HepG2 (cell line): ENCODE data around the gene DTX2. TPM values are rescaled to one million over a fixed set of nuclear protein-coding genes. Genes with fewer than 3 reads are reported as not detected.

Experiments used
- ARNT ChIP-seq: fragments of 450-650 bp; IDR thresholded peaks from 2 replicates; pipeline ENCODE4 v1.6.1; 2017
- BRD4 ChIP-seq: sonication (generic); formaldehyde crosslinking; IDR thresholded peaks from 2 replicates; pipeline ENCODE4 v1.4.0; 2020; ENCODE audit warnings: missing genetic modification reagents
- DNMT1 ChIP-seq: sonication (generic); formaldehyde crosslinking; IDR thresholded peaks from 2 replicates; pipeline ENCODE4 v1.5.1; 2020; ENCODE audit warnings: mild to moderate bottlenecking, missing genetic modification reagents
- EP300 ChIP-seq, 3 experiments: sonication (generic) in 1 of 3; formaldehyde crosslinking in 1 of 3; IDR thresholded peaks; 2 replicates each; pipeline versions ENCODE4 v1.5.1 to v1.6.1; 2011 to 2020; ENCODE audit warnings: low read depth in 2 of 3, low read length in 2 of 3, borderline replicate concordance in 1 of 3, improper control_type of control experiment in 1 of 3, mild to moderate bottlenecking in 1 of 3, missing genetic modification reagents in 1 of 3, moderate library complexity in 1 of 3
- ERF ChIP-seq: IDR thresholded peaks from 2 replicates; pipeline ENCODE4 v1.6.1; 2018; ENCODE audit warnings: missing biosample characterization, missing genetic modification reagents
- GTF3A ChIP-seq: sonication (generic); formaldehyde crosslinking; conservative IDR thresholded peaks from 2 replicates; pipeline ENCODE4 v1.4.0; 2020; ENCODE audit warnings: mild to moderate bottlenecking, missing genetic modification reagents
- HMGA1 ChIP-seq: sonication (generic); formaldehyde crosslinking; conservative IDR thresholded peaks from 2 replicates; pipeline ENCODE4 v1.4.0; 2020; ENCODE audit warnings: missing genetic modification reagents
- HNRNPL ChIP-seq: fragments of 200-400 bp; formaldehyde crosslinking; IDR thresholded peaks from 2 replicates; pipeline ENCODE4 v1.6.1; 2017; ENCODE audit warnings: mild to moderate bottlenecking, low read depth, low read length
- MEIS2 ChIP-seq: sonication (generic); formaldehyde crosslinking; IDR thresholded peaks from 2 replicates; pipeline ENCODE4 v1.9.0; 2021; ENCODE audit warnings: mild to moderate bottlenecking, missing genetic modification reagents
- RARA ChIP-seq: IDR thresholded peaks from 2 replicates; pipeline ENCODE4 v1.6.1; 2016; ENCODE audit warnings: missing genetic modification reagents, missing compliant biosample characterization
- SMAD9 ChIP-seq: sonication (generic); formaldehyde crosslinking; IDR thresholded peaks from 2 replicates; pipeline ENCODE4 v1.5.1; 2020; ENCODE audit warnings: mild to moderate bottlenecking, missing genetic modification reagents
- SNAI1 ChIP-seq: sonication (generic); formaldehyde crosslinking; IDR thresholded peaks from 2 replicates; pipeline ENCODE4 v1.5.0; 2020; ENCODE audit warnings: mild to moderate bottlenecking, missing genetic modification reagents, borderline replicate concordance
- SNRNP70 ChIP-seq: fragments of 200-400 bp; formaldehyde crosslinking; IDR thresholded peaks from 2 replicates; pipeline ENCODE4 v1.6.1; 2017; ENCODE audit warnings: mild to moderate bottlenecking, low read depth, low read length, moderate library complexity
- SP5 ChIP-seq: IDR thresholded peaks from 2 replicates; pipeline ENCODE4 v1.6.1; 2016; ENCODE audit warnings: low read depth, borderline replicate concordance
- SRSF9 ChIP-seq: fragments of 200-400 bp; formaldehyde crosslinking; IDR thresholded peaks from 2 replicates; pipeline ENCODE4 v1.6.1; 2018; ENCODE audit warnings: borderline replicate concordance, mild to moderate bottlenecking, low read depth, low read length; ENCODE audit not compliant: insufficient read depth, poor library complexity, severe bottlenecking
- THYN1 ChIP-seq: sonication (generic); formaldehyde crosslinking; IDR thresholded peaks from 2 replicates; pipeline ENCODE4 v1.8.1; 2023; ENCODE audit warnings: low read depth, mild to moderate bottlenecking, moderate library complexity, missing genetic modification reagents, borderline replicate concordance
- ZNF12 ChIP-seq: sonication (generic); formaldehyde crosslinking; IDR thresholded peaks from 2 replicates; pipeline ENCODE4 v1.5.0; 2020; ENCODE audit warnings: missing genetic modification reagents
- ZNF232 ChIP-seq: sonication (generic); formaldehyde crosslinking; IDR thresholded peaks from 2 replicates; pipeline ENCODE4 v1.4.0; 2020; ENCODE audit warnings: missing genetic modification reagents, borderline replicate concordance
- ZNF24 ChIP-seq: fragments of 450-650 bp; IDR thresholded peaks from 2 replicates; pipeline ENCODE4 v1.6.1; 2017; ENCODE audit warnings: antibody characterized with exemption, mild to moderate bottlenecking
- ZNF674 ChIP-seq: sonication (generic); formaldehyde crosslinking; IDR thresholded peaks from 2 replicates; pipeline ENCODE4 v1.5.0; 2020; ENCODE audit warnings: low read depth, mild to moderate bottlenecking, missing genetic modification reagents
- ZNF678 ChIP-seq: sonication (generic); formaldehyde crosslinking; IDR thresholded peaks from 2 replicates; pipeline ENCODE4 v1.4.0; 2020; ENCODE audit warnings: mild to moderate bottlenecking, missing genetic modification reagents
- ZNF788 ChIP-seq: sonication (generic); formaldehyde crosslinking; IDR thresholded peaks from 2 replicates; pipeline ENCODE4 v1.5.0; 2020; ENCODE audit warnings: mild to moderate bottlenecking, missing genetic modification reagents, borderline replicate concordance
- ZNF883 ChIP-seq: sonication (generic); formaldehyde crosslinking; IDR thresholded peaks from 2 replicates; pipeline ENCODE4 v1.5.1; 2020; ENCODE audit warnings: mild to moderate bottlenecking, missing genetic modification reagents; ENCODE audit errors: not compliant biosample characterization
- polyA plus RNA-seq, 8 experiments: library from polyadenylated mRNA; depleted of rRNA in 3 of 8; stranded (reverse) in 7 of 8; unstranded in 1 of 8; fragments of >200 nt; fragmentation: Illumina TruSeq in 4 of 8; extraction: Trizol in 4 of 8; gene quantifications; 2 replicates each; pipeline versions ENCODE4 v1.2.1 to v1.2.3, GENCODE V29; 2011 to 2016; ENCODE audit warnings: low read depth in 4 of 8, missing spikeins in 1 of 8, mixed read lengths in 1 of 8; ENCODE audit not compliant: insufficient read depth in 1 of 8
- total RNA-seq, 5 experiments: library from RNA; depleted of rRNA; stranded (reverse); fragments of >200 nt; fragmentation: Illumina TruSeq; extraction: Trizol; gene quantifications; 2 replicates each; pipeline ENCODE4 v1.2.3, GENCODE V29; 2016; ENCODE audit warnings: low read depth in 1 of 5
- TF ChIP-seq, protein P1 (sequence below): sonication (generic); formaldehyde crosslinking; IDR thresholded peaks from 2 replicates; pipeline ENCODE4 v1.5.0; 2020; ENCODE audit warnings: missing genetic modification reagents
- TF ChIP-seq, protein P2 (sequence below): sonication (generic); formaldehyde crosslinking; IDR thresholded peaks from 2 replicates; pipeline ENCODE4 v1.5.1; 2020; ENCODE audit warnings: missing genetic modification reagents, mild to moderate bottlenecking, borderline replicate concordance
- TF ChIP-seq, protein P3 (sequence below): sonication (generic); formaldehyde crosslinking; IDR thresholded peaks from 2 replicates; pipeline ENCODE4 v1.5.0; 2020; ENCODE audit warnings: missing genetic modification reagents
- TF ChIP-seq, protein P4 (sequence below): sonication (generic); formaldehyde crosslinking; IDR thresholded peaks from 2 replicates; pipeline ENCODE4 v1.8.1; 2023; ENCODE audit warnings: missing genetic modification reagents, mild to moderate bottlenecking, borderline replicate concordance

The DTX2 gene
- total and polyA plus RNA-seq, 2 of the 13 experiments (the other 11 are each of a cell fraction or from before 2014, with no cell fraction given): 5.5 to 6.2 TPM

DNA sequence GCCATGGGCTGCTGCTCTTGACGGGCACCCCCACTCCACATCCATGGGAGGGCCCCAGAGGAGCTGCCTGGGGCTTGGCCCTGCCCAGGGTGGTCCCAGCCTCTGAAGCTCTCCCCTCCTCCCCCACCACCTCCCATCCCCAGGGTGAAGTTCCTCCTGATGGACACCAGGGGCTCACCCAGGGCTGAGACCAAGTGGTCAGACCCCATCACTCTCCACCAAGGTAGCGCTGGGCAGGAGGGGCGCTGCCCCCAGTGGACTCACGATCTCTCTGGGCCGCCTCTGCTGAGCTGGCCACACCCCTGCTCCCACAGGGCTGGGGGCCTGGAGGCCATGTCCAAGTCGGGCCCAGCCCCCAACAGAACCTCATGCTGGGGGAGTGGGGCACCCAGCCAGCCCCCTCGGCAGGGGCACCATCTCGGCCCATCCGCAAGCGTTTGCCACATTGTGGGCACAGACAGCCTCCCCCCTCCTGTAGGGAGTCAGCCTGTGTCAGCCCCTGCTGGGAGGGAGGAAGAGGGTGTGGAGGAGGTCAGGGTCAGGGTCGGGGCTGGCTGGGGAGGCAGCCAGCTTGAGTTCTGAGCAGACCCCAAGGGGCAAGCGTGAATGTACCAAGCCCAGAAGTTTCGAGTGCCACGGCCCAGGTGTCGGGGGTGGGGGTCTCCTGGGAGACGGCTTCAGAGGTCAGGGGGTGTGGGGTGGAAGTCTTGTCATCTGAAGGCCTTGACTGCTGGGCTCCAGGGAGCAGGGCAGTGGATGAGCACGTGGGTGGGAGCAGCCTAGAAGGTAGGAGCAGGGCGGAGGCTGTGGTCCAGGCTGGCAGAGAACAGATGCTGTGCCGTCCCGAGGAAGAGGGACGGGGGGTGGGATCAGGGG lies 51.7 kb downstream of the DTX2 start (continued):
- TF ChIP-seq, protein P1, sequence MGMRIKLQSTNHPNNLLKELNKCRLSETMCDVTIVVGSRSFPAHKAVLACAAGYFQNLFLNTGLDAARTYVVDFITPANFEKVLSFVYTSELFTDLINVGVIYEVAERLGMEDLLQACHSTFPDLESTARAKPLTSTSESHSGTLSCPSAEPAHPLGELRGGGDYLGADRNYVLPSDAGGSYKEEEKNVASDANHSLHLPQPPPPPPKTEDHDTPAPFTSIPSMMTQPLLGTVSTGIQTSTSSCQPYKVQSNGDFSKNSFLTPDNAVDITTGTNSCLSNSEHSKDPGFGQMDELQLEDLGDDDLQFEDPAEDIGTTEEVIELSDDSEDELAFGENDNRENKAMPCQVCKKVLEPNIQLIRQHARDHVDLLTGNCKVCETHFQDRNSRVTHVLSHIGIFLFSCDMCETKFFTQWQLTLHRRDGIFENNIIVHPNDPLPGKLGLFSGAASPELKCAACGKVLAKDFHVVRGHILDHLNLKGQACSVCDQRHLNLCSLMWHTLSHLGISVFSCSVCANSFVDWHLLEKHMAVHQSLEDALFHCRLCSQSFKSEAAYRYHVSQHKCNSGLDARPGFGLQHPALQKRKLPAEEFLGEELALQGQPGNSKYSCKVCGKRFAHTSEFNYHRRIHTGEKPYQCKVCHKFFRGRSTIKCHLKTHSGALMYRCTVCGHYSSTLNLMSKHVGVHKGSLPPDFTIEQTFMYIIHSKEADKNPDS: no peak
- TF ChIP-seq ZNF883 (CRISPR knock-in tag): peak; percentile 14
- TF ChIP-seq ERF (CRISPR knock-in tag): no peak
- peak; percentile 87 for TF ChIP-seq HNRNPL
- TF ChIP-seq BRD4: no peak
- TF ChIP-seq ZNF674 (CRISPR knock-in tag): no peak
- TF ChIP-seq, protein P2, sequence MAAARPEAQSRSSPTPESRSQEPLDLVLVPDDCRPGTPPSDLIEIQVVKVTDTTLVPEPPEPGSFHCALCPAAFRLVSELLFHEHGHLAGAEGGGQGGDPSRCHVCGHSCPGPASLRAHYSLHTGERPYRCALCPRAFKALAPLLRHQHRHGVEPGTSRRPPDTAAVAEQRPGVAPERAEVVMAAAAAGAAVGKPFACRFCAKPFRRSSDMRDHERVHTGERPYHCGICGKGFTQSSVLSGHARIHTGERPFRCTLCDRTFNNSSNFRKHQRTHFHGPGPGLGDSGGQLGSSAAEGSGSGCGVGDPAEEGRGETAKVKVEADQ: no peak
- TF ChIP-seq ZNF12 (CRISPR knock-in tag): no peak
- no peak for TF ChIP-seq ARNT
- TF ChIP-seq SRSF9: no peak
- TF ChIP-seq SNRNP70: no peak
- TF ChIP-seq, protein P3, sequence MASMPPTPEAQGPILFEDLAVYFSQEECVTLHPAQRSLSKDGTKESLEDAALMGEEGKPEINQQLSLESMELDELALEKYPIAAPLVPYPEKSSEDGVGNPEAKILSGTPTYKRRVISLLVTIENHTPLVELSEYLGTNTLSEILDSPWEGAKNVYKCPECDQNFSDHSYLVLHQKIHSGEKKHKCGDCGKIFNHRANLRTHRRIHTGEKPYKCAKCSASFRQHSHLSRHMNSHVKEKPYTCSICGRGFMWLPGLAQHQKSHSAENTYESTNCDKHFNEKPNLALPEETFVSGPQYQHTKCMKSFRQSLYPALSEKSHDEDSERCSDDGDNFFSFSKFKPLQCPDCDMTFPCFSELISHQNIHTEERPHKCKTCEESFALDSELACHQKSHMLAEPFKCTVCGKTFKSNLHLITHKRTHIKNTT: no peak
- TF ChIP-seq SMAD9 (CRISPR knock-in tag): no peak
- TF ChIP-seq HMGA1 (CRISPR knock-in tag): no peak
- no peak for TF ChIP-seq SP5 (CRISPR knock-in tag)
- no peak for TF ChIP-seq ZNF24
- TF ChIP-seq EP300 (IDR thresholded peaks at IDR 0.05; ENCODE audit: low read depth in 2 of 2, low read length in 2 of 2): no peak
- no peak for TF ChIP-seq EP300 (CRISPR knock-in tag; IDR thresholded peaks at IDR 0.05; ENCODE audit: borderline replicate concordance)
- TF ChIP-seq MEIS2 (CRISPR knock-in tag): no peak
- no peak for TF ChIP-seq ZNF232 (CRISPR knock-in tag)
- no peak for TF ChIP-seq SNAI1 (CRISPR knock-in tag)
- no peak; the same call in 1 of the 2 replicates for TF ChIP-seq ZNF788
- no peak for TF ChIP-seq ZNF678 (CRISPR knock-in tag)
- peak; percentile 74 for TF ChIP-seq RARA (CRISPR knock-in tag)
- TF ChIP-seq GTF3A (CRISPR knock-in tag): no peak
- TF ChIP-seq THYN1: no peak
- TF ChIP-seq DNMT1 (CRISPR knock-in tag): no peak
- TF ChIP-seq, protein P4, sequence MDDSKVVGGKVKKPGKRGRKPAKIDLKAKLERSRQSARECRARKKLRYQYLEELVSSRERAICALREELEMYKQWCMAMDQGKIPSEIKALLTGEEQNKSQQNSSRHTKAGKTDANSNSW: no peak
